ENCODE measurements around the gene CMSS1. TPM values are rescaled to one million over a fixed set of nuclear protein-coding genes. Genes with fewer than 3 reads are reported as not detected.

Gene CMSS1
- total RNA-seq, 1 experiment from 2014 or later, result 86.3 TPM

DNA sequence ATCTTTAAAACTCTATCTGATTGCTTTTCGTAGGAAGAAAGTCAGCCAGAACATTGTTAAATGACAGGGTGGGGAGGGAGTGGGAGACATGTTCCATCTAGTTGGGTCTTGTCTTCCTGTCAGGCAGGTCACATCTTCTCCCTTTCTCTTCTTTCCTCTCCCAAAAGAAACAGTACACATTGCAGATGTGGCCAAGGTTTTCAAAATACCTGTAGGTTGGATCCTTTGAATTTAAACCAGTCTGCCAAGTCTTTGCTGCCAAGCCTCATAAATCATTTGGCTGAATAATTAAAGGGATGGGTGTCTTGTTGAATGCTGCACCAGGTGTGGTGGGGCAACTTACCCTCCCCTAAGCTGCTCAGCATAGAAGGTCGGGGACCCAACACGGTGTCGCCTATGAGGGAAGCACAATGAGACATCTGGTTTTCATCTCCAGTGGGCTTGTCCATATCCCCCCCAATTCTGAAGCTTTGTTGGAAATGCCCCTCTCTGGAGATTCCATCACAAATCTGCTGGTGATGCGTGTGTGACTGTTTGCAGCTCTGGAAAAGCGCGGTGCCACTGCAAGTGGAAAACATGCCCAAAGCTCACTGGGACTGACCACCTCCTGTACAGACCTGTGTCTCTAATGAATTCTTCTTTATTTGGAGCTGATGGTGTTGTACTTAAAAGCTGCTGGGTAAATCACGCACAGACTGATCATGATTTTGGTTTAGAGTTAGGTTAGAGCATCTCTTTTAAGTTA lies 184.0 kb downstream of the CMSS1 start:
- CTCF ChIA-PET, result no interaction called here
- H3K4me3 ChIP-seq (ENCODE audit: low read depth in 2 of 2, low read length in 2 of 2), result no peak overlapping the region
- ATAC-seq, result no peak
- in situ Hi-C loops (cut with HindIII; ENCODE audit: low pct_unique_long_range_greater_than_20kb, low sequenced_read_pairs) (no loop called here), intact Hi-C loops (cut with micrococcal nuclease; ENCODE audit: unreplicated experiment) (no loop called here)
- no peaks in the 10 kb centered on the region for H3K36me3 ChIP-seq (ENCODE audit: control insufficient read depth, insufficient read depth, low read length)
- H3K4me1 ChIP-seq (ENCODE audit: control insufficient read depth, insufficient read depth, low read length), result peaks cover 13% of the 10 kb centered on the region
- BruUV-seq (replicated peaks), result no TSS peak
- H3K27me3 ChIP-seq (ENCODE audit: control insufficient read depth, insufficient read depth, low read length), result no peaks in the 10 kb centered on the region
- no peak overlapping the region for H3K27ac ChIP-seq (ENCODE audit: low read length)
- no peak for DNase-seq (ENCODE audit: low read depth, low spot score)
- POLR2A ChIA-PET, result no interaction called here
- TF ChIP-seq, protein P1, sequence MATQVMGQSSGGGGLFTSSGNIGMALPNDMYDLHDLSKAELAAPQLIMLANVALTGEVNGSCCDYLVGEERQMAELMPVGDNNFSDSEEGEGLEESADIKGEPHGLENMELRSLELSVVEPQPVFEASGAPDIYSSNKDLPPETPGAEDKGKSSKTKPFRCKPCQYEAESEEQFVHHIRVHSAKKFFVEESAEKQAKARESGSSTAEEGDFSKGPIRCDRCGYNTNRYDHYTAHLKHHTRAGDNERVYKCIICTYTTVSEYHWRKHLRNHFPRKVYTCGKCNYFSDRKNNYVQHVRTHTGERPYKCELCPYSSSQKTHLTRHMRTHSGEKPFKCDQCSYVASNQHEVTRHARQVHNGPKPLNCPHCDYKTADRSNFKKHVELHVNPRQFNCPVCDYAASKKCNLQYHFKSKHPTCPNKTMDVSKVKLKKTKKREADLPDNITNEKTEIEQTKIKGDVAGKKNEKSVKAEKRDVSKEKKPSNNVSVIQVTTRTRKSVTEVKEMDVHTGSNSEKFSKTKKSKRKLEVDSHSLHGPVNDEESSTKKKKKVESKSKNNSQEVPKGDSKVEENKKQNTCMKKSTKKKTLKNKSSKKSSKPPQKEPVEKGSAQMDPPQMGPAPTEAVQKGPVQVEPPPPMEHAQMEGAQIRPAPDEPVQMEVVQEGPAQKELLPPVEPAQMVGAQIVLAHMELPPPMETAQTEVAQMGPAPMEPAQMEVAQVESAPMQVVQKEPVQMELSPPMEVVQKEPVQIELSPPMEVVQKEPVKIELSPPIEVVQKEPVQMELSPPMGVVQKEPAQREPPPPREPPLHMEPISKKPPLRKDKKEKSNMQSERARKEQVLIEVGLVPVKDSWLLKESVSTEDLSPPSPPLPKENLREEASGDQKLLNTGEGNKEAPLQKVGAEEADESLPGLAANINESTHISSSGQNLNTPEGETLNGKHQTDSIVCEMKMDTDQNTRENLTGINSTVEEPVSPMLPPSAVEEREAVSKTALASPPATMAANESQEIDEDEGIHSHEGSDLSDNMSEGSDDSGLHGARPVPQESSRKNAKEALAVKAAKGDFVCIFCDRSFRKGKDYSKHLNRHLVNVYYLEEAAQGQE (IDR thresholded peaks at IDR 0.05; ENCODE audit: insufficient read depth in 1 of 2, low read depth in 2 of 2, low read length in 1 of 2), result no peak
- no peak for TF ChIP-seq POLR2AphosphoS5 (IDR thresholded peaks at IDR 0.05; ENCODE audit: low read depth, low read length)
- TF ChIP-seq SIN3A (IDR thresholded peaks at IDR 0.05; ENCODE audit: borderline replicate concordance, insufficient read depth, low read depth, low read length), result no peak
- TF ChIP-seq, protein P2, sequence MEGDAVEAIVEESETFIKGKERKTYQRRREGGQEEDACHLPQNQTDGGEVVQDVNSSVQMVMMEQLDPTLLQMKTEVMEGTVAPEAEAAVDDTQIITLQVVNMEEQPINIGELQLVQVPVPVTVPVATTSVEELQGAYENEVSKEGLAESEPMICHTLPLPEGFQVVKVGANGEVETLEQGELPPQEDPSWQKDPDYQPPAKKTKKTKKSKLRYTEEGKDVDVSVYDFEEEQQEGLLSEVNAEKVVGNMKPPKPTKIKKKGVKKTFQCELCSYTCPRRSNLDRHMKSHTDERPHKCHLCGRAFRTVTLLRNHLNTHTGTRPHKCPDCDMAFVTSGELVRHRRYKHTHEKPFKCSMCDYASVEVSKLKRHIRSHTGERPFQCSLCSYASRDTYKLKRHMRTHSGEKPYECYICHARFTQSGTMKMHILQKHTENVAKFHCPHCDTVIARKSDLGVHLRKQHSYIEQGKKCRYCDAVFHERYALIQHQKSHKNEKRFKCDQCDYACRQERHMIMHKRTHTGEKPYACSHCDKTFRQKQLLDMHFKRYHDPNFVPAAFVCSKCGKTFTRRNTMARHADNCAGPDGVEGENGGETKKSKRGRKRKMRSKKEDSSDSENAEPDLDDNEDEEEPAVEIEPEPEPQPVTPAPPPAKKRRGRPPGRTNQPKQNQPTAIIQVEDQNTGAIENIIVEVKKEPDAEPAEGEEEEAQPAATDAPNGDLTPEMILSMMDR (IDR thresholded peaks at IDR 0.05), result no peak
- no peak for TF ChIP-seq TCF7L2 (IDR thresholded peaks at IDR 0.05; ENCODE audit: low read depth, low read length)
- no peaks in the 10 kb centered on the region for H3K9me3 ChIP-seq (ENCODE audit: control insufficient read depth, insufficient read depth, low read depth, low read length)

DNA sequence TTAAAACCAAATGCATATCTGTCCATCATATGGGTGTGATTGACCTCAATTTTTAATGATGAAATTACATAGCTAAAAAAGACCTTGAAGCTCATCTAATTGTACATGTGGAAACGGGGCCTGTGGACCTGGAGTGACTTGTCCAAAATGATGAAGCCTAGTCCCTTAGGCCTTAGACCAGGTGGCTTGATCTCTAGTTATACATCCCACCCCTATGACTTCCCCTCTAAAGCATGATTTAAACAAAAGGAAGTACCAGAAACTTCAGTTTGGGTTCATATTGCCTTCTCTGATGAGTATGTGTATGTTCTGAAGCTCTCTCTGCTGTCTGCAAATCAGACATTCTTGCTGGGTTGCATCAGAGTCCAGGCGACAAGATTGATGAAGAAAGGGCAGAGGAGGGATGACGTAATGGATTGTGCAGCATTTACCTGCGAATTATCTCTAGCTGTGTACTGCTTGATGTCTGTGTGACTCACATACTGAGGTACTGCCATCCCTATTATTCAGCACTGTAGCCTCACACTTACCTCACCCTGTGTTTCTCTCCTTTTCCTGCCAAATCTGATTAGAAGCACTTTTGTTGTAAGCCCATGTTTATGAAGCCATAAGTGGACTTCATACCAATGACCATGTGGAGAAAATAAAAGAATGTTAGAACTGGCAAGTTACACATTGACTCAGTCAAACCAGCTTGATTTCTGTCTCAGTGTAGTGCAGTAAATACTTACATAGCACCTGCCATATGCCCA lies 185.1 kb downstream of the CMSS1 start:
- ATAC-seq, result peak; percentile 84

More for the DNA sequence above, 185.1 kb downstream of the CMSS1 start:
- H3K9me3 ChIP-seq (ENCODE audit: control insufficient read depth, insufficient read depth, low read depth, low read length), result no peaks in the 10 kb centered on the region
- H3K27ac ChIP-seq (ENCODE audit: low read length), result peak overlapping the region; percentile 27; the same call in 1 of the 2 replicates
- intact Hi-C loops (cut with micrococcal nuclease; ENCODE audit: unreplicated experiment), result no loop called here
- BruUV-seq (replicated peaks), result no TSS peak
- H3K27me3 ChIP-seq (ENCODE audit: control insufficient read depth, insufficient read depth, low read length), result no peaks in the 10 kb centered on the region
- ChIA-PET CTCF (interaction anchor here (0.9 kb wide), 1 partner anchor 160 kb away, joined by 3 read pairs; no protein-coding TSS in a partner anchor), POLR2A (no interaction called here)
- no peak for TF ChIP-seq TCF7L2 (IDR thresholded peaks at IDR 0.05; ENCODE audit: low read depth, low read length)
- TF ChIP-seq, protein P2 (IDR thresholded peaks at IDR 0.05), result no peak
- in situ Hi-C loops (cut with HindIII; ENCODE audit: low pct_unique_long_range_greater_than_20kb, low sequenced_read_pairs), result no loop called here
- H3K36me3 ChIP-seq (ENCODE audit: control insufficient read depth, insufficient read depth, low read length), result no peaks in the 10 kb centered on the region
- DNase-seq (ENCODE audit: low read depth, low spot score), result peak; percentile 93
- H3K4me1 ChIP-seq (ENCODE audit: control insufficient read depth, insufficient read depth, low read length), result peaks cover 22% of the 10 kb centered on the region
- H3K4me3 ChIP-seq (ENCODE audit: low read depth in 2 of 2, low read length in 2 of 2), result no peak overlapping the region
